LNCAP (cell line): ENCODE measurements around the gene CLSTN1.

Source experiments
- TF ChIP-seq, protein P1 (sequence below): fragments of 450-650 bp; IDR thresholded peaks from 2 replicates; pipeline ENCODE4 v1.5.1; 2017; ENCODE audit warnings: mild to moderate bottlenecking

Gene CLSTN1

GRCh38 chr1:9785406-9785805, 38.4 kb downstream of the CLSTN1 start:
- TF ChIP-seq, protein P1, sequence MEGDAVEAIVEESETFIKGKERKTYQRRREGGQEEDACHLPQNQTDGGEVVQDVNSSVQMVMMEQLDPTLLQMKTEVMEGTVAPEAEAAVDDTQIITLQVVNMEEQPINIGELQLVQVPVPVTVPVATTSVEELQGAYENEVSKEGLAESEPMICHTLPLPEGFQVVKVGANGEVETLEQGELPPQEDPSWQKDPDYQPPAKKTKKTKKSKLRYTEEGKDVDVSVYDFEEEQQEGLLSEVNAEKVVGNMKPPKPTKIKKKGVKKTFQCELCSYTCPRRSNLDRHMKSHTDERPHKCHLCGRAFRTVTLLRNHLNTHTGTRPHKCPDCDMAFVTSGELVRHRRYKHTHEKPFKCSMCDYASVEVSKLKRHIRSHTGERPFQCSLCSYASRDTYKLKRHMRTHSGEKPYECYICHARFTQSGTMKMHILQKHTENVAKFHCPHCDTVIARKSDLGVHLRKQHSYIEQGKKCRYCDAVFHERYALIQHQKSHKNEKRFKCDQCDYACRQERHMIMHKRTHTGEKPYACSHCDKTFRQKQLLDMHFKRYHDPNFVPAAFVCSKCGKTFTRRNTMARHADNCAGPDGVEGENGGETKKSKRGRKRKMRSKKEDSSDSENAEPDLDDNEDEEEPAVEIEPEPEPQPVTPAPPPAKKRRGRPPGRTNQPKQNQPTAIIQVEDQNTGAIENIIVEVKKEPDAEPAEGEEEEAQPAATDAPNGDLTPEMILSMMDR = no peak

DNA sequence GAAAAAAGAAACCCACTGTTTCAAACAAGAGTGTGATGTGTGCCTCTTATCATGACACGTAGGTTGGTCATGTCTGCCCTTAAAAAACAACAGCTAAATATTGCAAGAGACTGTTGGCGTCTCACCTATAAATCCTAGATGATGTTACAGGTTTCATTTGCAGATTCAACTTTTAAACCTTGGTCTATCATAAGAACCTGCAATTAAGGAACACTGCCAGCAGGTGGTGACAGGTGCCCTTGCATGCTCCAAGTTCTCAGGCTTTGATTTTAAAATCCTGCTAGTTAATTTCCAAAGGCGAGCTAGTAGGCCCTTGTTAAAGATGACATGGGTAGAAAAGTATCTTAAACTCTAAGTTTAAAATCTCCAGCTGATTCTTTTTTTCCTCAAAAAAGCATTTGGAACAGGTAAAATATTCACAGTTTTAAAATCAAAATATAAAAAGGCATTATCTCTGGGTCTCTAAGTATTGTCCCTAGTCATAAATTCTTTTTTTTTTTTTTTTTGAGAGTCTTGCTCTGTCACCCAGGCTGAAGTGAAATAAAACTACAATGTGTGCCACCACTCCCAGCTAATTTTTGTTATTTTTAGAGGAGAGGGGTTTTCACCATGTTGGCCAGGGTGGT, 39.1 kb downstream of the CLSTN1 start:
- TF ChIP-seq, protein P1 = peak; percentile 83

DNA sequence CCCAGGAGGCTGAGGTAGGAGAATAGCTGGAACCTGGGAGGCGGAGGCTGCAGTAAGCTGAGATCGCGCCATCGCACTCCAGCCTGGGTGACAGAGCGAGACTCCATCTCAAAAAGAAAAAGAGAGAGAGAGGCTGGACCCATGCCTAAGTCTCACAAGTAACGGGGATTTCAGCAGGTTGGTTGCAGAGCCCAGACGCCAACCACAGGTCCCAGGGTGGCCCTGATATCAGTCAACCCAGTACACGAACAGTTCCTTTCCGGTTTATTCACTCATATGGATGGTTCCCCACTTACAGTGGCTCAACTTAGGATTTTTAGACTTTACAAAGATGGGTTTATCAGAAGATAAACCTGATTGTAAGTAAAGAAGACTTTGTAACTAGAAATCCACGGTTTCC, 40.9 kb downstream of the CLSTN1 start:
- TF ChIP-seq, protein P1 = no peak

DNA sequence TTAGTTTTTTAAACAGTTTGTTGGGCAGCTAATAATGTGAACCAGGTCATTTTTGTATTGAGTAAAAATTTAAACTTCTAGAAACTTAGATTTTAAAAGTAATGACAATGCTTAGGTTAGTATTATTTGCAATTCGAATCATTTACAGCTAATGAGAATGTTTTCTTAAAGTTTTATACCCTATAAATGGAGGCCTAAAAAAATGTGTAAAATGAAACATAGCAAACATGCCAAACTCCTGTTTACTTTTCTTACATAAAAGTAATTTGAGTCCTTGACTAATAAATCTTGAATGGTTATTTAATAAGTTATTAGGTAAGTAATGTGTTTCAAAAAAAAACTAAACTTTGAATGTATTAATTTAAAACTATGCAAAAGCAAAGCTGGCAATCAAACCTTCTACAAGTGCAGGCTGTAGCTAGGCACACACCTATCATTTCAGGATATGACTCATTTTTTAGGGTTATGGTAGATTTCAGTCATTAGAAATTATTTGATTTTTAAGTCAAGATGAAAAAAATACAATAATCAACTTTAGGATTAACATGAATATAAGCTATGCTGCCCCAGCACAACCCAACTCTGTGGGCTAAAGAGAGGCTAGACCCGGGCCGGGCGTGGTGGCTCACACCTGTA, 41.5 kb downstream of the CLSTN1 start:
- TF ChIP-seq, protein P1 = no peak

- TF ChIP-seq, protein P1 = no peak
Measured at GRCh38 chr1:9780554-9781110, 43.1 kb downstream of the CLSTN1 start.

DNA sequence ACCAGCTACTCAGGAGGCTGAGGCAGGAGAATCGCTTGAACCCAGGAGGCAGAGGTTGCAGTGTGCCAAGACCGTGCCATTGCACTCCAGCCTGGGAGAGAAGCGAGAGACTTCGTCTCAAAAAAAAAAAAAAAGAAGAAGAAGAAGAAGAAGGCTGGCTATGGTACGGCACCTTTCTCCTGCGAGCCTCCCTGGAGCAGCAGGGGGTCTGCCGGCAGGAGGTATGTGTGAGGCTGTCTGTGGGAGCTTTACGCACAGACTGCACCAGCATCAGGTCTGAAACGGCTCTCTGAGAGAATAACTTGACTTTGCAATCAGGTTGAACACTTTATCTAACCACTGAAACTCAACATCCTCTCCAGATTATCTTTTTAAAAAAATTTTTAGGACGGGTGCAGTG, 44.9 kb downstream of the CLSTN1 start:
- TF ChIP-seq, protein P1 = no peak

DNA sequence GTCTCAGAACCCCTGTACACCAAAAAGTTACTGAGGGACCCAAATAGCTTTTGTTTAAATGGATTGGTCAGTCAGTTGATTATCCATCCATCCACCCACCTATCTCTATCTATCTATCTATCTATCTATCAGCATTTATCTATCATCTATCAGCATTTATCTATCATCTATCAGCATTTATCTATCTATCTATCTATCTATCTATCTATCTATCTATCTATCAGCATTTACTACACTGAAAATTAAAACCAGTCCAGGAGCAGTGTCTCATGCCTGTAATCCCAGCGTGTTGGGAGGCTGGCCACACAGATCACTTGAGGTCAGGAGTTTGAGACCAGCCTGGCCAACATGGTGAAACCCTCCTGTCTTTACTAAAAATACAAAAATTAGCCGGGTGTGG, 47.1 kb downstream of the CLSTN1 start:
- TF ChIP-seq, protein P1 = no peak
